Fibroblast of the conjunctiva (primary cell): ENCODE data around the gene ACSL5.
"Not testable (repeated sequence)": the region's sequence is repeated elsewhere in the genome, so short reads cannot be mapped to it uniquely, and the experiment has no call there.

Experiments
- DNase-seq: peaks from one replicate; pipeline ENCODE4 v3.0.0-alpha.2; 2010; ENCODE audit warnings: low read depth

ACSL5 gene

GRCh38 chr10:112375721-112376395, 1.9 kb downstream of the ACSL5 start:
- peak; percentile 30 for DNase-seq

GRCh38 chr10:112376396-112376790, 2.5 kb downstream of the ACSL5 start:
- no peak for DNase-seq

- DNase-seq = not testable (repeated sequence)
Measured at GRCh38 chr10:112377116-112377515, 3.2 kb downstream of the ACSL5 start.

- DNase-seq = no peak
Measured at GRCh38 chr10:112379635-112380296, 5.8 kb downstream of the ACSL5 start.

- DNase-seq = no peak
Measured at GRCh38 chr10:112382515-112383235, 8.8 kb downstream of the ACSL5 start.

- no peak for DNase-seq
Measured at GRCh38 chr10:112383325-112383724, 9.4 kb downstream of the ACSL5 start.

GRCh38 chr10:112384141-112384540, 10.2 kb downstream of the ACSL5 start:
- no peak for DNase-seq

- no peak for DNase-seq
Measured at GRCh38 chr10:112385201-112385600, 11.3 kb downstream of the ACSL5 start.

GRCh38 chr10:112388056-112388455, 14.1 kb downstream of the ACSL5 start:
- not testable (repeated sequence) for DNase-seq

GRCh38 chr10:112388548-112388947, 14.6 kb downstream of the ACSL5 start:
- no peak for DNase-seq

GRCh38 chr10:112389271-112389822, 15.4 kb downstream of the ACSL5 start:
- no peak for DNase-seq

GRCh38 chr10:112390125-112390703, 16.3 kb downstream of the ACSL5 start:
- DNase-seq = no peak

GRCh38 chr10:112393341-112393740, 19.4 kb downstream of the ACSL5 start:
- DNase-seq = no peak

GRCh38 chr10:112393827-112394226, 19.9 kb downstream of the ACSL5 start:
- no peak for DNase-seq

- DNase-seq = no peak
Measured at GRCh38 chr10:112394475-112394875, 20.6 kb downstream of the ACSL5 start.

- no peak for DNase-seq
Measured at GRCh38 chr10:112395809-112396530, 22.1 kb downstream of the ACSL5 start.

GRCh38 chr10:112397592-112397991, 23.7 kb downstream of the ACSL5 start:
- no peak for DNase-seq

GRCh38 chr10:112402917-112403316, 29.0 kb downstream of the ACSL5 start:
- no peak for DNase-seq

- DNase-seq = no peak
Measured at GRCh38 chr10:112404617-112405016, 30.7 kb downstream of the ACSL5 start.

- not testable (repeated sequence) for DNase-seq
Measured at GRCh38 chr10:112406806-112407205, 32.9 kb downstream of the ACSL5 start.

GRCh38 chr10:112407696-112408095, 33.8 kb downstream of the ACSL5 start:
- no peak for DNase-seq

GRCh38 chr10:112409299-112409698, 35.4 kb downstream of the ACSL5 start:
- no peak for DNase-seq
